SK-N-SH (cell line): ENCODE data around the gene NOSTRIN. TPM values are rescaled to one million over a fixed set of nuclear protein-coding genes. Genes with fewer than 3 reads are reported as not detected.

Experiments used
- CTCF ChIA-PET: fragments of 300-600, 350-600 bp; formaldehyde crosslinking; extraction: SDS; loops from one replicate; lab custom pipeline; 2021; lab: Yijun Ruan, JAX
- POLR2A ChIA-PET: fragments of 350-600 bp; sonication (Branson Sonifier 250); formaldehyde crosslinking; extraction: SDS; loops from one replicate; lab custom pipeline; 2020; ENCODE audit warnings: antibody characterized with exemption, inconsistent platforms; lab: Yijun Ruan, JAX
- DNase-seq: peaks from one replicate; pipeline ENCODE4 v3.0.0; 2012
- H2AFZ ChIP-seq: fragments of 200-600 bp; sonication (generic); 2 replicates; pipeline ENCODE4 v1.8.1; 2016; ENCODE audit warnings: antibody characterized with exemption, mild to moderate bottlenecking, low read depth
- H3F3A ChIP-seq: fragments of 200-600 bp; sonication (generic); replicated peaks from 2 replicates; pipeline ENCODE3; 2016; ENCODE audit warnings: antibody characterized with exemption, mild to moderate bottlenecking; ENCODE audit not compliant: insufficient read depth
- H3K27ac ChIP-seq, 2 experiments: fragments of 200-500 bp in 1 of 2; fragments of 200-600 bp in 1 of 2; sonication (Bioruptor generic) in 1 of 2; sonication (generic), shearing (Covaris generic) in 1 of 2; 2 replicates each; pipeline versions ENCODE4 v1.5.1 to v1.6.1; 2014 to 2016; ENCODE audit warnings: low read depth in 2 of 2, inconsistent platforms in 1 of 2, low read length in 1 of 2, mild to moderate bottlenecking in 1 of 2, mixed read lengths in 1 of 2
- H3K27me3 ChIP-seq: fragments of 200-600 bp; sonication (generic), shearing (Covaris generic); 2 replicates; pipeline ENCODE4 v1.6.1; 2016; ENCODE audit warnings: mixed run types; ENCODE audit not compliant: insufficient read depth
- H3K36me3 ChIP-seq, 2 experiments: fragments of 200-500 bp in 1 of 2; fragments of 200-600 bp in 1 of 2; sonication (Bioruptor generic) in 1 of 2; sonication (generic) in 1 of 2; replicated peaks in 1 of 2; 2 replicates each; pipeline versions ENCODE3 to v1.5.1; 2014 to 2016; ENCODE audit warnings: low read length in 1 of 2, mild to moderate bottlenecking in 1 of 2; ENCODE audit not compliant: insufficient read depth in 2 of 2, control insufficient read depth in 1 of 2
- H3K4me1 ChIP-seq, 2 experiments: fragments of 200-500 bp in 1 of 2; fragments of 200-600 bp in 1 of 2; sonication (Bioruptor generic) in 1 of 2; sonication (generic), shearing (Covaris generic) in 1 of 2; 2 replicates each; pipeline versions ENCODE4 v1.5.1 to v1.6.1; 2014 to 2016; ENCODE audit warnings: low read depth in 1 of 2, low read length in 1 of 2, mixed run types in 1 of 2; ENCODE audit not compliant: insufficient read depth in 2 of 2, control insufficient read depth in 1 of 2
- H3K4me2 ChIP-seq: fragments of 200-600 bp; sonication (generic), shearing (Covaris generic); 2 replicates; pipeline ENCODE4 v1.6.1; 2017; ENCODE audit warnings: mixed run types
- H3K4me3 ChIP-seq, 2 experiments: fragments of 200-500 bp in 1 of 2; fragments of 200-600 bp in 1 of 2; sonication (Bioruptor generic) in 1 of 2; sonication (generic), shearing (Covaris generic) in 1 of 2; 2 replicates each; pipeline versions ENCODE4 v1.5.1 to v1.8.1; 2014 to 2016; ENCODE audit warnings: low read depth in 2 of 2, inconsistent platforms in 1 of 2, low read length in 1 of 2, mild to moderate bottlenecking in 1 of 2, mixed read lengths in 1 of 2, moderate library complexity in 1 of 2
- H3K79me2 ChIP-seq: fragments of 200-600 bp; sonication (generic); 2 replicates; pipeline ENCODE4 v1.8.1; 2017; ENCODE audit warnings: mild to moderate bottlenecking; ENCODE audit not compliant: insufficient read depth
- H3K9ac ChIP-seq: fragments of 200-600 bp; sonication (generic); 2 replicates; pipeline ENCODE4 v1.6.1; 2017; ENCODE audit warnings: mixed run types
- H3K9me2 ChIP-seq: fragments of 200-600 bp; sonication (generic); 2 replicates; pipeline ENCODE4 v1.6.1; 2017; ENCODE audit warnings: mixed run types
- H3K9me3 ChIP-seq: fragments of 200-600 bp; sonication (generic); 2 replicates; pipeline ENCODE4 v1.6.1; 2017; ENCODE audit warnings: mixed run types, mild to moderate bottlenecking, moderate library complexity
- H4K20me1 ChIP-seq: fragments of 200-600 bp; sonication (generic); 2 replicates; pipeline ENCODE4 v1.6.1; 2017; ENCODE audit warnings: mild to moderate bottlenecking, mixed run types; ENCODE audit not compliant: insufficient read depth
- CHD2 ChIP-seq: fragments of 150-350 bp; IDR thresholded peaks from 2 replicates; pipeline ENCODE4 v1.6.1; 2018; ENCODE audit warnings: low read length; ENCODE audit not compliant: partially characterized antibody
- ELF1 ChIP-seq: IDR thresholded peaks from 2 replicates; pipeline ENCODE4 v1.4.0; 2012
- EZH2phosphoT487 ChIP-seq: fragments of 200-600 bp; sonication (generic); IDR thresholded peaks from 2 replicates; pipeline ENCODE4 v1.6.1; 2017; ENCODE audit warnings: low read depth, mixed run types, mild to moderate bottlenecking, antibody characterized with exemption, moderate library complexity, borderline replicate concordance
- FOSL2 ChIP-seq: IDR thresholded peaks from 2 replicates; pipeline ENCODE4 v1.4.0; 2012; ENCODE audit warnings: low read depth, mild to moderate bottlenecking, moderate library complexity, borderline replicate concordance
- FOXM1 ChIP-seq: IDR thresholded peaks from 2 replicates; pipeline ENCODE4 v1.4.0; 2012; ENCODE audit warnings: low read depth, mild to moderate bottlenecking
- GABPA ChIP-seq: IDR thresholded peaks from 2 replicates; pipeline ENCODE4 v1.4.0; 2012; ENCODE audit warnings: low read depth, mild to moderate bottlenecking
- JUND ChIP-seq: IDR thresholded peaks from 2 replicates; pipeline ENCODE4 v1.4.0; 2012
- MEF2A ChIP-seq: IDR thresholded peaks from 2 replicates; pipeline ENCODE4 v1.4.0; 2012; ENCODE audit warnings: low read depth, borderline replicate concordance
- MXI1 ChIP-seq: IDR thresholded peaks from 2 replicates; pipeline ENCODE4 v1.6.1; 2012; ENCODE audit warnings: mild to moderate bottlenecking, low read depth, low read length, improper control_type of control experiment
- NRF1 ChIP-seq: IDR thresholded peaks from 2 replicates; pipeline ENCODE4 v1.6.1; 2012; ENCODE audit warnings: low read depth, mild to moderate bottlenecking, low read length
- POLR2AphosphoS5 ChIP-seq: IDR thresholded peaks from 2 replicates; pipeline ENCODE4 v1.6.1; 2012; ENCODE audit warnings: low read depth, low read length
- RCOR1 ChIP-seq: fragments of 150-350 bp; IDR thresholded peaks from 2 replicates; pipeline ENCODE4 v1.6.1; 2017; ENCODE audit warnings: antibody characterized with exemption, low read length
- RFX5 ChIP-seq: IDR thresholded peaks from 2 replicates; pipeline ENCODE4 v1.6.1; 2012; ENCODE audit warnings: mild to moderate bottlenecking, improper control_type of control experiment, low read length
- RXRA ChIP-seq: IDR thresholded peaks from 2 replicates; pipeline ENCODE4 v1.4.0; 2012; ENCODE audit warnings: low read depth, mild to moderate bottlenecking, borderline replicate concordance
- SIN3A ChIP-seq: IDR thresholded peaks from 2 replicates; pipeline ENCODE4 v1.6.1; 2012; ENCODE audit warnings: low read depth, mild to moderate bottlenecking, low read length, moderate library complexity, borderline replicate concordance
- SMC3 ChIP-seq: IDR thresholded peaks from 2 replicates; pipeline ENCODE4 v1.6.1; 2012; ENCODE audit warnings: low read depth, low read length, improper control_type of control experiment
- TCF12 ChIP-seq: IDR thresholded peaks from 2 replicates; pipeline ENCODE4 v1.4.0; 2012
- WGBS: methylation state at CpG from one replicate; pipeline ENCODE4 v1.1.6; 2017; ENCODE audit warnings: low lambda C conversion rate; 5-methylcytosine and 5-hydroxymethylcytosine counted together
- polyA plus RNA-seq, 3 experiments: library from polyadenylated mRNA; depleted of rRNA; stranded (reverse); fragments of >200 nt; gene quantifications; 2 replicates each; pipeline ENCODE4 v1.2.3, GENCODE V29; 2012
- TF ChIP-seq, protein P1 (sequence below): IDR thresholded peaks from 2 replicates; pipeline ENCODE4 v1.4.0; 2012; ENCODE audit warnings: low read depth, borderline replicate concordance
- TF ChIP-seq, protein P2 (sequence below): IDR thresholded peaks from 2 replicates; pipeline ENCODE4 v1.6.1; 2012; ENCODE audit warnings: mild to moderate bottlenecking, low read depth, low read length, moderate library complexity
- TF ChIP-seq, protein P3 (sequence below): fragments of 150-350 bp; IDR thresholded peaks from 2 replicates; pipeline ENCODE4 v1.6.1; 2016; ENCODE audit warnings: mild to moderate bottlenecking, low read depth, low read length
- TF ChIP-seq, protein P4 (sequence below): IDR thresholded peaks from 2 replicates; pipeline ENCODE4 v1.4.0; 2012; ENCODE audit warnings: low read depth, borderline replicate concordance

The NOSTRIN gene
- polyA plus RNA-seq, 1 of the 3 experiments (the other 2 are of a cell fraction): not detected

DNA sequence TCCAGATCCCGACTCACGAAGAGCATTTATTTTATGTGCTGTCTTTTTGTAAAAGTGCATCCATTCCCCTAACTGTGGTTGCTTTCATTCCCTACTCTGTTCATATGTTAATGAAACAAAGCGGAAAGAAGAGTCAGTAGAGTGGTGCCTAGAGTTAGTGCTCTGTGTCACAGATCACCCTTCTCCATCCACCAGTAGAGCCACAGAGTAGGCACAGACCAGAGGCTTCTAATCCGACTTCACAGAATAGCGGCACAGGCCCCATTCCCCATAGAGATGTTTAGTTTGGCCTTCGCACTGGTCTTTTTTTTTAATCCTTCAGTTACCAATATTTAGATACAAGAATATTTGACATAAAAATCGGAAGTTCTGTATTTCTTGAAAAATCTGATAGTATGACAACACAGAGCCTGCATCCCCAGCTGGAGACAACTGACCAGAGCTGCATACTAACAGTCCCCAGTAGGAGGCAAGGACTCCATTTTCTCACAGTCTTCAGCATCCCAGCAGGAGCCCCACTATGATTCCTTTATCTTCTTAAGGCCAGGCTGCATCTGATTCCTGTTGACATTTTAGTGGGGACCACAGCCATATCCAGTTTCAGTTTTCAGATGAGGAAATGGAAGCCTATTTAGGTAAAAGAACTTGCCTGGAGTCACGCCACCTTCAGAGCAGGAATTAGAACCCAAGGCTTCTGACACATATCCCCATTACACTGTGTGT, 105.7 kb downstream of the NOSTRIN start:
- H3K4me1 ChIP-seq: no peaks in the 10 kb centered on the region; a peak in 1 of 4 replicates
- no peak for DNase-seq
- H3K27me3 ChIP-seq: peaks cover 6% of the 10 kb centered on the region; the same call in 1 of the 2 replicates
- H2AFZ ChIP-seq: no peak overlapping the region
- no peaks in the 10 kb centered on the region for H3K36me3 ChIP-seq
- no peaks in the 10 kb centered on the region for H3K79me2 ChIP-seq
- no peaks in the 10 kb centered on the region for H3K9me3 ChIP-seq
- no peak overlapping the region for H3K27ac ChIP-seq
- H3K4me2 ChIP-seq: no peak overlapping the region
- POLR2A ChIA-PET: no interaction called here
- TF ChIP-seq EZH2phosphoT487 (no peak), MXI1 (no peak), RFX5 (no peak), MEF2A (no peak), FOSL2 (no peak), FOXM1 (no peak)
- TF ChIP-seq, all 33 proteins: peak for 0
- H3K9me2 ChIP-seq: no peaks in the 10 kb centered on the region
- CTCF ChIA-PET: no interaction called here
- no peak overlapping the region for H3K9ac ChIP-seq
- WGBS: 82% methylated on average over 8 of the region's 8 CpGs
- H3K4me3 ChIP-seq: no peak overlapping the region
- H3F3A ChIP-seq: no peaks in the 10 kb centered on the region
- H4K20me1 ChIP-seq: no peaks in the 10 kb centered on the region

DNA sequence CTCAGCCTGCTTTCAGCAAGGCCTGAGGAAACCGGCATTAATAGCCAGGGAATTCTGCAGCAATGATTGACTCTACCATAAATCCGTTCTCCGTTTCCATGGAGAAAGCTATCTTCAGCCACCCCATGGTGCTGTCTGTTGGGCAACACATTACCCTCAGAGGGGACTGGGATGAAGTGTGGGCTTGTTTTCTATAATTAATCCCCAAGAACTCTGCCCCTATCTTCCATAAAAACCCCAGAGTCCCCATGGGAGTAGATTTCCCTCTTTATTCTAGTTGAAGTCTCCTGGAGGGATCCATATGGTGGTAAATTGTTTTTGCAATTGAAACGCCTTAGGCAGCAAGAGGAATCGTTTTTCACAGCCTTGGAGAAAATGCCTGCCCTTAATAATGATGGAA, 107.9 kb downstream of the NOSTRIN start:
- no peak overlapping the region for H2AFZ ChIP-seq
- H3K36me3 ChIP-seq: no peaks in the 10 kb centered on the region
- DNase-seq: no peak
- ChIA-PET CTCF (interaction anchor here (0.7 to 1.0 kb wide), 2 partner anchors 459 to 593 kb away, joined by 3 read pairs; no protein-coding TSS in a partner anchor), POLR2A (no interaction called here)
- no peak overlapping the region for H3K27ac ChIP-seq
- H3F3A ChIP-seq: no peaks in the 10 kb centered on the region
- WGBS: 62% methylated on average over 5 of the region's 5 CpGs
- no peak overlapping the region for H3K4me2 ChIP-seq
- H3K27me3 ChIP-seq: peaks cover 6% of the 10 kb centered on the region; the same call in 1 of the 2 replicates
- no peaks in the 10 kb centered on the region for H4K20me1 ChIP-seq
- H3K9me3 ChIP-seq: no peaks in the 10 kb centered on the region
- H3K4me3 ChIP-seq: no peak overlapping the region
- H3K79me2 ChIP-seq: no peaks in the 10 kb centered on the region
- H3K4me1 ChIP-seq: peaks cover 0 to 4% of the 10 kb centered on the region in 2 experiments; a peak in 2 of 4 replicates
- no peak overlapping the region for H3K9ac ChIP-seq
- H3K9me2 ChIP-seq: no peaks in the 10 kb centered on the region
- TF ChIP-seq RXRA (no peak), ELF1 (no peak), TCF12 (no peak), SIN3A (no peak), MEF2A (no peak), JUND (no peak), FOXM1 (no peak), RCOR1 (no peak), GABPA (no peak), CHD2 (no peak), SMC3 (no peak), POLR2AphosphoS5 (no peak), FOSL2 (no peak), NRF1 (no peak)
- TF ChIP-seq, protein P1, sequence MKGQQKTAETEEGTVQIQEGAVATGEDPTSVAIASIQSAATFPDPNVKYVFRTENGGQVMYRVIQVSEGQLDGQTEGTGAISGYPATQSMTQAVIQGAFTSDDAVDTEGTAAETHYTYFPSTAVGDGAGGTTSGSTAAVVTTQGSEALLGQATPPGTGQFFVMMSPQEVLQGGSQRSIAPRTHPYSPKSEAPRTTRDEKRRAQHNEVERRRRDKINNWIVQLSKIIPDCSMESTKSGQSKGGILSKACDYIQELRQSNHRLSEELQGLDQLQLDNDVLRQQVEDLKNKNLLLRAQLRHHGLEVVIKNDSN: no peak
- TF ChIP-seq, protein P2, sequence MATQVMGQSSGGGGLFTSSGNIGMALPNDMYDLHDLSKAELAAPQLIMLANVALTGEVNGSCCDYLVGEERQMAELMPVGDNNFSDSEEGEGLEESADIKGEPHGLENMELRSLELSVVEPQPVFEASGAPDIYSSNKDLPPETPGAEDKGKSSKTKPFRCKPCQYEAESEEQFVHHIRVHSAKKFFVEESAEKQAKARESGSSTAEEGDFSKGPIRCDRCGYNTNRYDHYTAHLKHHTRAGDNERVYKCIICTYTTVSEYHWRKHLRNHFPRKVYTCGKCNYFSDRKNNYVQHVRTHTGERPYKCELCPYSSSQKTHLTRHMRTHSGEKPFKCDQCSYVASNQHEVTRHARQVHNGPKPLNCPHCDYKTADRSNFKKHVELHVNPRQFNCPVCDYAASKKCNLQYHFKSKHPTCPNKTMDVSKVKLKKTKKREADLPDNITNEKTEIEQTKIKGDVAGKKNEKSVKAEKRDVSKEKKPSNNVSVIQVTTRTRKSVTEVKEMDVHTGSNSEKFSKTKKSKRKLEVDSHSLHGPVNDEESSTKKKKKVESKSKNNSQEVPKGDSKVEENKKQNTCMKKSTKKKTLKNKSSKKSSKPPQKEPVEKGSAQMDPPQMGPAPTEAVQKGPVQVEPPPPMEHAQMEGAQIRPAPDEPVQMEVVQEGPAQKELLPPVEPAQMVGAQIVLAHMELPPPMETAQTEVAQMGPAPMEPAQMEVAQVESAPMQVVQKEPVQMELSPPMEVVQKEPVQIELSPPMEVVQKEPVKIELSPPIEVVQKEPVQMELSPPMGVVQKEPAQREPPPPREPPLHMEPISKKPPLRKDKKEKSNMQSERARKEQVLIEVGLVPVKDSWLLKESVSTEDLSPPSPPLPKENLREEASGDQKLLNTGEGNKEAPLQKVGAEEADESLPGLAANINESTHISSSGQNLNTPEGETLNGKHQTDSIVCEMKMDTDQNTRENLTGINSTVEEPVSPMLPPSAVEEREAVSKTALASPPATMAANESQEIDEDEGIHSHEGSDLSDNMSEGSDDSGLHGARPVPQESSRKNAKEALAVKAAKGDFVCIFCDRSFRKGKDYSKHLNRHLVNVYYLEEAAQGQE: no peak
- TF ChIP-seq, protein P3, sequence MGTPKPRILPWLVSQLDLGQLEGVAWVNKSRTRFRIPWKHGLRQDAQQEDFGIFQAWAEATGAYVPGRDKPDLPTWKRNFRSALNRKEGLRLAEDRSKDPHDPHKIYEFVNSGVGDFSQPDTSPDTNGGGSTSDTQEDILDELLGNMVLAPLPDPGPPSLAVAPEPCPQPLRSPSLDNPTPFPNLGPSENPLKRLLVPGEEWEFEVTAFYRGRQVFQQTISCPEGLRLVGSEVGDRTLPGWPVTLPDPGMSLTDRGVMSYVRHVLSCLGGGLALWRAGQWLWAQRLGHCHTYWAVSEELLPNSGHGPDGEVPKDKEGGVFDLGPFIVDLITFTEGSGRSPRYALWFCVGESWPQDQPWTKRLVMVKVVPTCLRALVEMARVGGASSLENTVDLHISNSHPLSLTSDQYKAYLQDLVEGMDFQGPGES: no peak
- TF ChIP-seq, protein P4, sequence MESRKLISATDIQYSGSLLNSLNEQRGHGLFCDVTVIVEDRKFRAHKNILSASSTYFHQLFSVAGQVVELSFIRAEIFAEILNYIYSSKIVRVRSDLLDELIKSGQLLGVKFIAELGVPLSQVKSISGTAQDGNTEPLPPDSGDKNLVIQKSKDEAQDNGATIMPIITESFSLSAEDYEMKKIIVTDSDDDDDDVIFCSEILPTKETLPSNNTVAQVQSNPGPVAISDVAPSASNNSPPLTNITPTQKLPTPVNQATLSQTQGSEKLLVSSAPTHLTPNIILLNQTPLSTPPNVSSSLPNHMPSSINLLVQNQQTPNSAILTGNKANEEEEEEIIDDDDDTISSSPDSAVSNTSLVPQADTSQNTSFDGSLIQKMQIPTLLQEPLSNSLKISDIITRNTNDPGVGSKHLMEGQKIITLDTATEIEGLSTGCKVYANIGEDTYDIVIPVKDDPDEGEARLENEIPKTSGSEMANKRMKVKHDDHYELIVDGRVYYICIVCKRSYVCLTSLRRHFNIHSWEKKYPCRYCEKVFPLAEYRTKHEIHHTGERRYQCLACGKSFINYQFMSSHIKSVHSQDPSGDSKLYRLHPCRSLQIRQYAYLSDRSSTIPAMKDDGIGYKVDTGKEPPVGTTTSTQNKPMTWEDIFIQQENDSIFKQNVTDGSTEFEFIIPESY: no peak
